Measurements from ENCODE around the gene LAMA4.

DNA sequence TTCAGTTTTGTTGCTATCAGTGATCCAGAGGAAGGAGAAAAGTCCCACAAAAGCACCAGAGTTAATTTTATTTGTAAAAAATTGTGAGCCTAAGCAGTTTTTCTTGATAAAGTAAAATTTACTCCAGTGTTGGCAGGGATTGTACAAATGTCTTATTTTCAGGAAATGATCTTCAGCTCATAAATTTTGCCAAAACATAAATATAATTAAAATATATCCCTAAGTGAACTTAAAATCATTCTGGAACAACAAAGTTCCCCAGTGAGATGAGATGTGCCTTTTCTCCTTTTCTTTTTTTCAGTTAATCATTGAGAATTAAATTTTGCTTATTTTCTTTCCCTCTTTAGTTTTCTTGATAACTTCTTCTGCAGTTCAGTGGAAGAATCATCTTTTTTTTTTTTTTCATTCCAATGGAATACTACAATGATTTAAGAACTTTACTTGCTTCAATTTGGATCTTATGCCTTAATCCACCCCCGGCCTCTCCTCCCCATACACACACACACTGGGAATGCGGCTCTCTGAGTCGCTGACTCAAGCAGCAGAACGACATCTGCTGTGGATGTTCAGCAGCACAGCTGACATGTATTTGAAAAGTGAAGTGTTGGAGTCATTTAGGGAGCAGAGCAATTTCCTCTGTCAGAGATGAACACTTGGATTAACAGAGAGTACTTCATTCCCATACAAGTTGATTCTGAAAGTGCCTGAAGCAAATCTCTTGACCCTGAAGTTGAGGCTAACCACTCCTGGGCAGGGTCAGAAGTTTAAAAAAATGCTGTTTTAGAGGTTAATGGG is 27.7 kb upstream of the LAMA4 start:
- TF ChIP-seq, protein P1, sequence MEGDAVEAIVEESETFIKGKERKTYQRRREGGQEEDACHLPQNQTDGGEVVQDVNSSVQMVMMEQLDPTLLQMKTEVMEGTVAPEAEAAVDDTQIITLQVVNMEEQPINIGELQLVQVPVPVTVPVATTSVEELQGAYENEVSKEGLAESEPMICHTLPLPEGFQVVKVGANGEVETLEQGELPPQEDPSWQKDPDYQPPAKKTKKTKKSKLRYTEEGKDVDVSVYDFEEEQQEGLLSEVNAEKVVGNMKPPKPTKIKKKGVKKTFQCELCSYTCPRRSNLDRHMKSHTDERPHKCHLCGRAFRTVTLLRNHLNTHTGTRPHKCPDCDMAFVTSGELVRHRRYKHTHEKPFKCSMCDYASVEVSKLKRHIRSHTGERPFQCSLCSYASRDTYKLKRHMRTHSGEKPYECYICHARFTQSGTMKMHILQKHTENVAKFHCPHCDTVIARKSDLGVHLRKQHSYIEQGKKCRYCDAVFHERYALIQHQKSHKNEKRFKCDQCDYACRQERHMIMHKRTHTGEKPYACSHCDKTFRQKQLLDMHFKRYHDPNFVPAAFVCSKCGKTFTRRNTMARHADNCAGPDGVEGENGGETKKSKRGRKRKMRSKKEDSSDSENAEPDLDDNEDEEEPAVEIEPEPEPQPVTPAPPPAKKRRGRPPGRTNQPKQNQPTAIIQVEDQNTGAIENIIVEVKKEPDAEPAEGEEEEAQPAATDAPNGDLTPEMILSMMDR (IDR thresholded peaks at IDR 0.05), result peak in 1 of 6 experiments; percentile 15
- no peak for TF ChIP-seq POLR2A (IDR thresholded peaks at IDR 0.05)
